ENCODE results near the gene KDM2B. TPM values are rescaled to one million over a fixed set of nuclear protein-coding genes. Genes with fewer than 3 reads are reported as not detected.

Gene KDM2B
- total RNA-seq, 1 donor from 2014 or later = 21.3 TPM

- peak; percentile 68 for DNase-seq (ENCODE audit: low spot score)
These were observed 125.9 kb downstream of the KDM2B start for GRCh38 chr12:121454921-121455320.

GRCh38 chr12:121453629-121454028, 127.2 kb downstream of the KDM2B start:
- H3K27ac Mint-ChIP-seq (ENCODE audit: unreplicated experiment) = no peak overlapping the region
- H3K36me3 Mint-ChIP-seq (ENCODE audit: low read depth) = peaks cover 2% of the 10 kb centered on the region

More at GRCh38 chr12:121454921-121455320, 125.9 kb downstream of the KDM2B start:
- Mint-ChIP-seq H3K4me1 (ENCODE audit: low read depth) (peaks cover 7% of the 10 kb centered on the region), H3K27ac (ENCODE audit: unreplicated experiment) (no peak overlapping the region), H3K36me3 (ENCODE audit: low read depth) (no peaks in the 10 kb centered on the region), H3K9me3 (ENCODE audit: low read depth) (no peaks in the 10 kb centered on the region), H3K27me3 (ENCODE audit: low read depth) (no peaks in the 10 kb centered on the region), H3K4me3 (ENCODE audit: unreplicated experiment) (no peak overlapping the region)
- no peak for TF ChIP-seq CTCF (IDR thresholded peaks at IDR 0.05)

GRCh38 chr12:121452985-121453360, 127.8 kb downstream of the KDM2B start:
- Mint-ChIP-seq H3K4me3 (ENCODE audit: unreplicated experiment) (no peak overlapping the region), H3K9me3 (ENCODE audit: low read depth) (no peaks in the 10 kb centered on the region), H3K27ac (ENCODE audit: unreplicated experiment) (no peak overlapping the region), H3K27me3 (ENCODE audit: low read depth) (no peaks in the 10 kb centered on the region), H3K4me1 (ENCODE audit: low read depth) (peaks cover 7% of the 10 kb centered on the region), H3K36me3 (ENCODE audit: low read depth) (peaks cover 3% of the 10 kb centered on the region)
- TF ChIP-seq CTCF (IDR thresholded peaks at IDR 0.05) = no peak
- peak; percentile 94 for DNase-seq (ENCODE audit: low spot score)

More at GRCh38 chr12:121453629-121454028, 127.2 kb downstream of the KDM2B start:
- no peak overlapping the region for H3K4me3 Mint-ChIP-seq (ENCODE audit: unreplicated experiment)
- no peak for DNase-seq (ENCODE audit: low spot score)
- no peaks in the 10 kb centered on the region for H3K9me3 Mint-ChIP-seq (ENCODE audit: low read depth)
- TF ChIP-seq CTCF (IDR thresholded peaks at IDR 0.05) = no peak
- no peaks in the 10 kb centered on the region for H3K27me3 Mint-ChIP-seq (ENCODE audit: low read depth)
- peaks cover 7% of the 10 kb centered on the region for H3K4me1 Mint-ChIP-seq (ENCODE audit: low read depth)

GRCh38 chr12:121452340-121452984, 128.4 kb downstream of the KDM2B start:
- no peak for TF ChIP-seq CTCF (IDR thresholded peaks at IDR 0.05)
- DNase-seq (ENCODE audit: low spot score) = no peak
- Mint-ChIP-seq H3K27ac (ENCODE audit: unreplicated experiment) (peak overlapping the region; percentile 34), H3K36me3 (ENCODE audit: low read depth) (peaks cover 3% of the 10 kb centered on the region), H3K9me3 (ENCODE audit: low read depth) (no peaks in the 10 kb centered on the region), H3K4me3 (ENCODE audit: unreplicated experiment) (no peak overlapping the region), H3K27me3 (ENCODE audit: low read depth) (no peaks in the 10 kb centered on the region), H3K4me1 (ENCODE audit: low read depth) (peaks cover 7% of the 10 kb centered on the region)

GRCh38 chr12:121451961-121452339, 128.9 kb downstream of the KDM2B start:
- no peaks in the 10 kb centered on the region for H3K9me3 Mint-ChIP-seq (ENCODE audit: low read depth)
- no peak overlapping the region for H3K4me3 Mint-ChIP-seq (ENCODE audit: unreplicated experiment)
- peak overlapping the region; percentile 34 for H3K27ac Mint-ChIP-seq (ENCODE audit: unreplicated experiment)
- no peak for TF ChIP-seq CTCF (IDR thresholded peaks at IDR 0.05)
- DNase-seq (ENCODE audit: low spot score) = no peak
- peaks cover 7% of the 10 kb centered on the region for H3K4me1 Mint-ChIP-seq (ENCODE audit: low read depth)
- peaks cover 3% of the 10 kb centered on the region for H3K36me3 Mint-ChIP-seq (ENCODE audit: low read depth)
- no peaks in the 10 kb centered on the region for H3K27me3 Mint-ChIP-seq (ENCODE audit: low read depth)

All from chondrocyte (in vitro differentiated cells).